GM19193 (cell line): Measurements from ENCODE around the gene PM20D1.

Source experiments
- POLR2A ChIP-seq: IDR thresholded peaks from 4 replicates; pipeline ENCODE4 v1.6.1; 2011; ENCODE audit not compliant: insufficient read depth, insufficient read length; ENCODE audit errors: extremely low read depth

PM20D1 gene

DNA sequence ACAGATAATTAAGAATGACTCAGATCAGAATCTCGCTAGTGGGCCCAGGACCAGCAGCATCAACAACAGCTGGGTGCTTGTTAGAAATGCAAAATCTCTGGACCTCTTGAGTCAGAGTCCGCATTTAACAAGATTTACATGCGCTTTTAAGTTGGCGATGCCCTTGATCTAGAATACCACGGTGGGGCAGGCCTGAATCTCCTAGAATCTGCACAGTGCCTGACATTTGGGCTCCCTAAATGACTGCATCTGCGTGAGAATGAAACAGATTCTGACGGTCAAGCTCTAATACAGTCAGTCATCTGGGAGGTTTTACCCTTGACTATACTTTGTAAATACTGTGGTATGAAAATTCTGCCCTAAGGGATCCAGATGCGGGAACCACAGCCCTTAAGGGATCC lies 57.5 kb downstream of the PM20D1 start:
- TF ChIP-seq POLR2A: no peak

GRCh38 chr1:205791568-205792180 lies 58.3 kb downstream of the PM20D1 start:
- no peak for TF ChIP-seq POLR2A

DNA sequence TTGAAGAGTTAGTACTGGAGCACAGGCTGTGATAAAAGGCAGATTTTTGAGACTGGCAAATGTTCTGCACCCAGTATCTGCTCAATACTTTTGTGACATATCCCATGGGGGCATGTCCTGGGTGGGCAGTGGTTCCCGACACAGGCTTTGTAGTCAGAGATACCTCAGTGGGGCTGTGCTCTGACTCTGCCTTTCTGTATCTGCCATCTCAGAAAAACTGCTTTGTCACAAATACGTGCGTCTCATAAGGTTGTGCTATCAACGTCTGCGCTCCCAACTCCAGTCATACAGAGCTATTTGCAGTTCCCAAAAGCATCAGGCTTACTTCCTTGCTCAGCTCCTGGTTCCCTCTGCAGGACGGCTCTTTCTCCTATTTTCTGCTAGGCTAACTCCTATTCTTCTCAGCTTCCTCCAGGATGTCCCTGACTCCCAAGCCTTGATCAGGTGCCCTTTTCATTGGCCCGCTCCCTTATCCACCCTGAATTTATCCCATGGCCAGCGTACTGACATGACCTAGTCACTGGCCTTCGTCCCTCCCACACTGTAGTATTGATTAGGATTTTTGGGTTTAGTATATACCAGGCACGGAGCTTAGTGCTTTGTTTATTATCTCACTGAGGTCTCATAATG lies 62.5 kb downstream of the PM20D1 start:
- no peak for TF ChIP-seq POLR2A

- no peak for TF ChIP-seq POLR2A
These were observed 63.3 kb downstream of the PM20D1 start for GRCh38 chr1:205786601-205787000.

DNA sequence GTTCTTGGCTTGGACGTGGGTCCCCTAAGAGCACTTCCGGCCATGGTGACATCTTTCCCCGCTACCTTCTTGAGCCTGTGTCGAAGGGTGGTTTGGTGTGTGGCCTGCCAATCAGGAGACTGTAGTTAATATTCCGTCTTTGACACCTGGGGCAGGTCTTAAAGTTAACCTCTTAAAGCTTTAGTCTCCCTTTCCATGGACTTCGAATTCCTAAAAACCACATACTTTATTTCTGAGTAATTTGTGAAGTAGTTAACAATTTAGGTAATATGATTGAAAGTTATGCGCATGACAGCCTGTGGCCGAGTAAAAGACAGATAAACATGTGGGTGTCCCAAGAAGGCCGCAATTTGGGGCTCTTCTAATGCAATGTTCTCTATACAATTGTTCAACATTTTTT lies 64.5 kb downstream of the PM20D1 start:
- TF ChIP-seq POLR2A: no peak

- TF ChIP-seq POLR2A: no peak
These were observed 66.0 kb downstream of the PM20D1 start for GRCh38 chr1:205783904-205784303.

DNA sequence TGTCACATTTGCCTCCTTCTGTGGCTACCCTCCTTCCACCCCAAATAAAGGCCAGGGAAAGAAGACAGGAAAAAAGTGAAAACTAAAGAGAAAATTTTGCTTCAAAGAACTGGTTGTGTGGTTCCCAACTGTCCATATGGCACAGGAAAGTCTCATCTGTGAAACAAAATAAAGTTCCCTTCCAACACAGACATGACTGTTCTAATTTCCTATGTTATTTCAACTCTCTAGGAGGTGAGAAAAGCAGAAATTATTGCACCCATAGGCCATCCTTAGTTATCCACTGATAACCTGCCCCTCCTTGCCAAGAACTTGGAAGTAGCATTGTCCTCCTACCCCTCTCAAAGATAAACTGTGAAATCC lies 66.5 kb downstream of the PM20D1 start:
- no peak for TF ChIP-seq POLR2A

DNA sequence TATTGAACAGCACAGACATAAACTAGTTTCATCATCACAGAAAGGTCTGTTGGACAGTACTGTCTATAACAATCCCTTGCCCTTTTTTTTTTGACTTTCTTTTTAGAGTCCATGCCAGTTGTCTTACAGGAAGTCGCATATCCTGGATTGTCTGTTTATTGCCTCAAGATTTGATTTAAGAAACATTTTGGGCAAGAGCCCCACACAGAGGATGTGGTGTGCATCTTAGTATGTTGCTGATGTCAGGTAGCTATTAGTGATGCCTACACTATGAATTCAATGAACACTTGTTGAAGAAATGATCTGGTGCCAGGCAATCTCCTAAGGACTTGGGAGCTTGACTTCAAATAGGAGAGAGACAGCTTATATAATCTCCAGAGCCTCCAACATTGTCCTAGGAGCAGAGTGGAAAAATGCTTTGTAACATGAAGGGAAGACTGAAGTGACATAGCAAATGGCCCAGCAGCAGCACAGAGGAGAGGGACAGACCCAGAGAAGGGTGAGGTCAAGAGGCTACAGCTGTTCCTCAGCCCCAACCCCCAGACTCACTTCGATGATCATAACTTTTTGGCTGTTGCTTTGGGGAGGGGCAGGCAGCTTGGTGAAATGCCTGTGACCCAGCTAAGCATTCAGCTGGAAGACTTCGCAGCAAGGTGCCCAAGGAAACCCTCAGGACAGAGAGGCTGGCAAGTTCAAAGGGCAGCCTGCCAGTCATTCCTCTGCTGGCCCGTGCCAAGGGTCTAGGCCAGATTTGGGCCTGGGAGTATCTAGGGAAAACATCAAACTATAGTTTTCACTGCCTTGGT lies 67.1 kb downstream of the PM20D1 start:
- TF ChIP-seq POLR2A: no peak

GRCh38 chr1:205780335-205780734 lies 69.6 kb downstream of the PM20D1 start:
- TF ChIP-seq POLR2A: no peak
